H1 (cell line): ENCODE results near the gene SPOCK3.

Source experiments
- CHD2 ChIP-seq: IDR thresholded peaks from 2 replicates; pipeline ENCODE4 v1.6.1; 2012; ENCODE audit warnings: low read length, improper control_type of control experiment
- CTBP2 ChIP-seq: IDR thresholded peaks from 2 replicates; pipeline ENCODE4 v1.7.0; 2011; ENCODE audit warnings: borderline replicate concordance, mild to moderate bottlenecking, moderate library complexity, mixed read lengths, low read length; ENCODE audit not compliant: insufficient read depth, insufficient read length
- KDM1A ChIP-seq: fragments of 200-600, 300-600 bp; sonication (generic); IDR thresholded peaks from 2 replicates; pipeline ENCODE4 v1.7.1; 2016; ENCODE audit warnings: mild to moderate bottlenecking, low read length, borderline replicate concordance
- POLR2A ChIP-seq, 2 experiments: IDR thresholded peaks; 1 replicate in 1 of 2; 2 replicates in 1 of 2; pipeline ENCODE4 v1.6.1; 2011; ENCODE audit warnings: low read depth in 2 of 2, low read length in 2 of 2, mild to moderate bottlenecking in 2 of 2; ENCODE audit errors: control extremely low read depth in 1 of 2
- SIN3A ChIP-seq, 2 experiments: IDR thresholded peaks in 1 of 2; conservative IDR thresholded peaks in 1 of 2; 2 replicates each; pipeline ENCODE4 v1.6.1; 2011 to 2012; ENCODE audit warnings: low read length in 2 of 2, improper control_type of control experiment in 1 of 2, low read depth in 1 of 2, mild to moderate bottlenecking in 1 of 2

DNA sequence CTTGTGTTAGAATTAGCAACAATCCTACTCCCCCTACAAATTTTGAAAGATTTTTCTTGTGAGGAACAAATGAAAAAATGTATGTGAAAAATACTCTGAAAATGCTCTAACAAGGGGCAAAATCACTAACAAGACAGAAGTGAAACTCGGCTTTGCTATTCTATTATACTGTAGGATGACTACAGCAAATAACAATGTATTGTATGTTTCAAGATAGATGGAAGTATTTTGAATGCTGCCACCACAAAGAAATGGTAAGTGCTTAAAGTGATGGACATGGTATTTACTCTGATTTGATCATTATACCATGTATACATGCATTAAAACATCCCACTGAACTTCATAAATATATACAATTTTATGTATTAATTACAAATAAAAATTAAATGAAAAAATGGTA lies 192.8 kb downstream of the SPOCK3 start:
- no peak for TF ChIP-seq KDM1A
- TF ChIP-seq POLR2A (IDR thresholded peaks at IDR 0.05; ENCODE audit: control extremely low read depth in 1 of 2, low read depth in 2 of 2, low read length in 2 of 2), result no peak
- no peak for TF ChIP-seq SIN3A (conservative IDR thresholded peaks at IDR 0.05 in 1 of 2, IDR thresholded peaks at IDR 0.05 in 1 of 2; ENCODE audit: low read depth in 1 of 2, low read length in 2 of 2)
- no peak for TF ChIP-seq CTBP2
- TF ChIP-seq CHD2, result no peak
